ENCODE data around the gene CDYL.

Gene CDYL

GRCh38 chr6:4885341-4885933 is 109.2 kb downstream of the CDYL start:
- no peak for DNase-seq

- DNase-seq: no peak
Observed at GRCh38 chr6:4888841-4889240, 112.6 kb downstream of the CDYL start.

GRCh38 chr6:4889701-4890100 is 113.5 kb downstream of the CDYL start:
- DNase-seq: no peak

- no peak for DNase-seq
Observed at GRCh38 chr6:4890191-4890590, 114.0 kb downstream of the CDYL start.

- DNase-seq: no peak
Observed at GRCh38 chr6:4890627-4891026, 114.4 kb downstream of the CDYL start.

GRCh38 chr6:4891141-4891540 is 114.9 kb downstream of the CDYL start:
- DNase-seq: no peak

GRCh38 chr6:4892785-4893485 is 116.7 kb downstream of the CDYL start:
- no peak for DNase-seq

- no peak for DNase-seq
Observed at GRCh38 chr6:4894049-4894448, 117.8 kb downstream of the CDYL start.

- no peak for DNase-seq
Observed at GRCh38 chr6:4895971-4896370, 119.8 kb downstream of the CDYL start.

- no peak for DNase-seq
Observed at GRCh38 chr6:4896401-4896800, 120.2 kb downstream of the CDYL start.

- no peak for DNase-seq
Observed at GRCh38 chr6:4899249-4900034, 123.2 kb downstream of the CDYL start.

GRCh38 chr6:4901386-4902061 is 125.3 kb downstream of the CDYL start:
- peak; percentile 51 for DNase-seq

- no peak for DNase-seq
Observed at GRCh38 chr6:4902363-4902762, 126.2 kb downstream of the CDYL start.

- DNase-seq: no peak
Observed at GRCh38 chr6:4903121-4903520, 126.9 kb downstream of the CDYL start.

GRCh38 chr6:4903751-4904370 is 127.7 kb downstream of the CDYL start:
- no peak for DNase-seq

GRCh38 chr6:4904461-4905025 is 128.3 kb downstream of the CDYL start:
- no peak for DNase-seq

GRCh38 chr6:4905826-4906225 is 129.6 kb downstream of the CDYL start:
- no peak for DNase-seq

GRCh38 chr6:4906293-4907276 is 130.4 kb downstream of the CDYL start:
- DNase-seq: no peak

GRCh38 chr6:4907602-4908001 is 131.4 kb downstream of the CDYL start:
- peak; percentile 31 for DNase-seq

GRCh38 chr6:4908062-4908461 is 131.9 kb downstream of the CDYL start:
- DNase-seq: no peak

- DNase-seq: no peak
Observed at GRCh38 chr6:4909063-4909706, 133.0 kb downstream of the CDYL start.
